ENCODE data around the gene PLD4. TPM values are rescaled to one million over a fixed set of nuclear protein-coding genes. Genes with fewer than 3 reads are reported as not detected.

The PLD4 gene
- total RNA-seq, 1 experiment from 2014 or later = 0.07 TPM

DNA sequence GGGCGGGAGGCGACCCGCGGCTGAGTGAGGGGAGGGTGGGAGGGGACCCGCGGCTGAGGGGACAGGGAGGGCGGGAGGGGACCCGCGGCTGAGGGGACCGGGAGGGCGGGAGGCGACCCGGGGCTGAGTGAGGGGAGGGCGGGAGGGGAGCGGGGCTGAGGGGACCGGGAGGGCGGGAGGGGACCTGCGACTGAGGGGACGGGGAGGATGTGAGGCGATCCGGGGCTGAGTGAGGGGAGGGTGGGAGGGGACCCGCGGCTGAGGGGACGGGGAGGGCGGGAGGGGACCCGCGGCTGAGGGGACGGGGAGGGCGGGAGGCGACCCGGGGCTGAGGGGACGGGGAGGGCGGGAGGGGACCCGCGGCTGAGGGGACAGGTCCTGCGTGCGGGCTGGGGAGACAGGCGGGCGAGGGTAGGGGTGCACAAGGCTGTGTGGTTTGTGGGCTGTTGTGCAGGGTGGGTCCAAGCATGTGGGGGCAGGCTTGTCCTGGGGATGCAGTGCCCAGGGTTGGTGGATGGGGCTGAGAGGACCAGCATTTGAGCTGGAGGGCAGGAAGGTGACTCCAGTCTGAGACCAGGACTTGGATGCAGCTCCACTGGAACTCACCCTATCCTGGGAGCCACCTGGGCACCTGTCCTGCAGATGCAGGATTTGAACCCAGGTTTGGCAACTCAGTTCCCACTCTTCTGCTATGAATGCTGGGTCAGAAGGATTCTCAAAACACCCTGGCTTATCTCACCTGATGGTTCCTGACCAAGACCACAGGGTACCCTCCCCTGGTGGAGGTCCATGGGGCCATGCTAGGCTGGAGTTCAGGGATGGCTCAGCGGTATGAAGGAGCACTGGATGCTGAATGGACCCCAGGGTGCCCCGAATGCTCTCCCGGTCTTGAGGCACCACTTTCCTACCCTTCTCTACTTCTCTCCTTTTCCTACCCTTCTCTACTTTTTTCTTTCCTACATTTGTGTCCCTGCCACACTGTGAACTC is 9.4 kb downstream of the PLD4 start:
- ChIA-PET POLR2A (no interaction called here), CTCF (interaction anchor here (0.6 to 3.0 kb wide), 22 partner anchors 9 to 235 kb away, joined by 3 to 20 read pairs (median 4); partner anchors contain the start of genes JAG2 and PLD4)
- Mint-ChIP-seq H3K27me3 (ENCODE audit: low read depth) (peaks cover 85% of the 10 kb centered on the region), H3K4me1 (no peaks in the 10 kb centered on the region), H3K27ac (no peak overlapping the region), H3K36me3 (no peaks in the 10 kb centered on the region), H3K9me3 (no peaks in the 10 kb centered on the region), H3K4me3 (peak overlapping the region; percentile 59)
- ATAC-seq (peak; percentile 30), DNase-seq (ENCODE audit: low spot score) (peak; percentile 24)
- TF ChIP-seq PRDM15 (CRISPR knock-in tag; IDR thresholded peaks at IDR 0.05) (peak; percentile 44; the same call in 1 of the 2 replicates), ZNF263 (CRISPR knock-in tag; IDR thresholded peaks at IDR 0.05; ENCODE audit: low read depth) (no peak), CREM (CRISPR knock-in tag; IDR thresholded peaks at IDR 0.05) (no peak)

DNA sequence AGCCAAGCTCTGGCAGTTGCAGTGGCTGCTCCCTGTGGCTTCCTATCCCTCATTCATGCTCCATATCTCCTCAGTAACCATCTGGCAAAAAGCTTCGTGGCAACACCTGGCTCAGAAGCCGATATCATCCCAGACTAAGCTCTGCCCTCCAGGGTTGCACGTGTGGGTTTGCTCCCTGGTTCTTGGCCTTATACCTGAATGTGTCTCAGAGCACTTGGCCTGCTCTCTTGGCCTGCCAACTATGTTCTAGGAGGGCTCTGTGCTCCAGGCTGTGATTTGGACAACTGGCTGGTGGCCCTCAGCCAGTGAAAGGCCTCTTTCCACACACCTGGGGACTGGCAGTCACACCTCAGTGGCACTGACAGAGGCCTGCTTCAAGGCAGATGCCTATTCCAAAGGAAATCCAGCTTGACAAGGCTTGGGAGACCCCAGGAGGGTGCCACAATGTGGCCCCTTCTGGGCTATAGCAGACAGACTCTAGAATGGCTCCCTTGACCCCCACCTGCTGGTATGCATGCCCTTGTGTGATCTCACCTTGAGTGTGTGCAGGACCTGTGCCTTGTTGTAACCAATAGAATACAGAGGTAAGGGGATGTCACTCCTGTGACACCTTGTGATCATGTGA is 10.5 kb downstream of the PLD4 start:
- peak; percentile 6 for DNase-seq (ENCODE audit: low spot score)
- H3K36me3 Mint-ChIP-seq = no peaks in the 10 kb centered on the region
- H3K4me3 Mint-ChIP-seq = peak overlapping the region; percentile 59
- ChIA-PET CTCF (interaction anchor here (1.0 to 3.0 kb wide), 4 partner anchors 40 to 110 kb away, joined by 3 to 12 read pairs (median 6); partner anchors contain the start of gene CDCA4), POLR2A (no interaction called here)
- H3K27ac Mint-ChIP-seq = no peak overlapping the region
- H3K9me3 Mint-ChIP-seq = no peaks in the 10 kb centered on the region
- H3K4me1 Mint-ChIP-seq = no peaks in the 10 kb centered on the region
- TF ChIP-seq FOXP4 (CRISPR knock-in tag; IDR thresholded peaks at IDR 0.05) (no peak), NR1H2 (CRISPR knock-in tag; IDR thresholded peaks at IDR 0.05) (no peak), ZNF317 (CRISPR knock-in tag; IDR thresholded peaks at IDR 0.05; ENCODE audit: borderline replicate concordance, low read depth) (no peak), ATF1 (CRISPR knock-in tag; IDR thresholded peaks at IDR 0.05) (no peak), CREM (CRISPR knock-in tag; IDR thresholded peaks at IDR 0.05) (no peak), FOXP1 (CRISPR knock-in tag; IDR thresholded peaks at IDR 0.05; ENCODE audit: borderline replicate concordance) (no peak), ZBTB21 (CRISPR knock-in tag; IDR thresholded peaks at IDR 0.05; ENCODE audit: borderline replicate concordance) (no peak), ARID4B (CRISPR knock-in tag; IDR thresholded peaks at IDR 0.05; ENCODE audit: borderline replicate concordance) (no peak), ZNF423 (CRISPR knock-in tag; IDR thresholded peaks at IDR 0.05) (no peak), MXD4 (CRISPR knock-in tag; IDR thresholded peaks at IDR 0.05; ENCODE audit: borderline replicate concordance) (no peak), IRF2 (CRISPR knock-in tag; IDR thresholded peaks at IDR 0.05; ENCODE audit: borderline replicate concordance, low read depth) (no peak), ZNF219 (CRISPR knock-in tag; IDR thresholded peaks at IDR 0.05; ENCODE audit: borderline replicate concordance) (no peak), MAX (CRISPR knock-in tag; IDR thresholded peaks at IDR 0.05) (no peak), NR2C2 (CRISPR knock-in tag; IDR thresholded peaks at IDR 0.05) (no peak), ETV6 (CRISPR knock-in tag; IDR thresholded peaks at IDR 0.05) (no peak)
- TF ChIP-seq, protein P1, sequence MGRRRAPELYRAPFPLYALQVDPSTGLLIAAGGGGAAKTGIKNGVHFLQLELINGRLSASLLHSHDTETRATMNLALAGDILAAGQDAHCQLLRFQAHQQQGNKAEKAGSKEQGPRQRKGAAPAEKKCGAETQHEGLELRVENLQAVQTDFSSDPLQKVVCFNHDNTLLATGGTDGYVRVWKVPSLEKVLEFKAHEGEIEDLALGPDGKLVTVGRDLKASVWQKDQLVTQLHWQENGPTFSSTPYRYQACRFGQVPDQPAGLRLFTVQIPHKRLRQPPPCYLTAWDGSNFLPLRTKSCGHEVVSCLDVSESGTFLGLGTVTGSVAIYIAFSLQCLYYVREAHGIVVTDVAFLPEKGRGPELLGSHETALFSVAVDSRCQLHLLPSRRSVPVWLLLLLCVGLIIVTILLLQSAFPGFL (CRISPR knock-in tag; IDR thresholded peaks at IDR 0.05; ENCODE audit: borderline replicate concordance) = no peak
- ATAC-seq = no peak
- H3K27me3 Mint-ChIP-seq (ENCODE audit: low read depth) = peaks cover 89% of the 10 kb centered on the region

Data from WTC11 (cell line).